Activated gamma-delta T cell treated with anti-CD3 and anti-CD28 coated beads, Interleukin-2, amount 50 U/mL, for 16 hours (primary cell): Measurements from ENCODE around the gene HSPG2.
"Not testable (repeated sequence)": the region's sequence is repeated elsewhere in the genome, so short reads cannot be mapped to it uniquely, and the experiment has no call there.

Experiments used
- DNase-seq: peaks from one replicate; pipeline ENCODE4 v3.0.0-alpha.2; 2020; ENCODE audit warnings: low read depth

Gene HSPG2

GRCh38 chr1:21937034-21937371 is at the start of gene HSPG2:
HSPG2 (minus strand) TSS chr1:21937310; CDS start chr1:21937217, 93 bp downstream.
- no peak for DNase-seq

GRCh38 chr1:21986386-21986785 is 49.3 kb upstream of the HSPG2 start:
- not testable (repeated sequence) for DNase-seq

GRCh38 chr1:21985893-21986292 is 48.8 kb upstream of the HSPG2 start:
- DNase-seq = not testable (repeated sequence)

- not testable (repeated sequence) for DNase-seq
Measured at GRCh38 chr1:21983539-21983938, 46.4 kb upstream of the HSPG2 start.

GRCh38 chr1:21982122-21982521 is 45.0 kb upstream of the HSPG2 start:
- DNase-seq = not testable (repeated sequence)

GRCh38 chr1:21981253-21981652 is 44.1 kb upstream of the HSPG2 start:
- DNase-seq = not testable (repeated sequence)

GRCh38 chr1:21980515-21981220 is 43.6 kb upstream of the HSPG2 start:
- not testable (repeated sequence) for DNase-seq

- not testable (repeated sequence) for DNase-seq
Measured at GRCh38 chr1:21978209-21978608, 41.1 kb upstream of the HSPG2 start.

- DNase-seq = not testable (repeated sequence)
Measured at GRCh38 chr1:21976703-21977239, 39.7 kb upstream of the HSPG2 start, which contains the start of gene CELA3B. CELA3B (plus strand) TSS chr1:21977022; CDS start chr1:21977040, 18 bp downstream.

GRCh38 chr1:21975296-21975695 is 38.2 kb upstream of the HSPG2 start:
- DNase-seq = not testable (repeated sequence)

GRCh38 chr1:21974699-21975098 is 37.6 kb upstream of the HSPG2 start:
- DNase-seq = not testable (repeated sequence)

- not testable (repeated sequence) for DNase-seq
Measured at GRCh38 chr1:21973948-21974347, 36.8 kb upstream of the HSPG2 start.

- DNase-seq = not testable (repeated sequence)
Measured at GRCh38 chr1:21972973-21973441, 35.9 kb upstream of the HSPG2 start.

GRCh38 chr1:21970523-21970922 is 33.4 kb upstream of the HSPG2 start:
- DNase-seq = not testable (repeated sequence)

GRCh38 chr1:21969066-21969465 is 32.0 kb upstream of the HSPG2 start:
- not testable (repeated sequence) for DNase-seq

- DNase-seq = not testable (repeated sequence)
Measured at GRCh38 chr1:21967216-21967615, 30.1 kb upstream of the HSPG2 start.

GRCh38 chr1:21966247-21967000 is 29.3 kb upstream of the HSPG2 start:
- no peak for DNase-seq

GRCh38 chr1:21963477-21964217 is 26.5 kb upstream of the HSPG2 start:
- DNase-seq = peak; percentile 72

GRCh38 chr1:21961799-21962198 is 24.7 kb upstream of the HSPG2 start:
- no peak for DNase-seq

- DNase-seq = no peak
Measured at GRCh38 chr1:21961337-21961736, 24.2 kb upstream of the HSPG2 start.

- DNase-seq = peak; percentile 23
Measured at GRCh38 chr1:21956720-21957552, 19.8 kb upstream of the HSPG2 start.
